GM21423 (cell line): Measurements from ENCODE around the gene ST6GALNAC3.
"Not testable (repeated sequence)": the region's sequence is repeated elsewhere in the genome, so short reads cannot be mapped to it uniquely, and the experiment has no call there.

Experiments used
- ATAC-seq: cut with Tn5 transposase; IDR thresholded peaks from one replicate; pipeline ENCODE4 v1.9.1; 2021; ENCODE audit warnings: mild to moderate bottlenecking, moderate library complexity; ENCODE audit not compliant: unreplicated experiment

The ST6GALNAC3 gene

GRCh38 chr1:76105372-76105771, 30.8 kb downstream of the ST6GALNAC3 start:
- ATAC-seq, result no peak

- no peak for ATAC-seq
These were observed 31.7 kb downstream of the ST6GALNAC3 start for GRCh38 chr1:76106251-76106650.

GRCh38 chr1:76106719-76107235, 32.2 kb downstream of the ST6GALNAC3 start:
- ATAC-seq, result no peak

DNA sequence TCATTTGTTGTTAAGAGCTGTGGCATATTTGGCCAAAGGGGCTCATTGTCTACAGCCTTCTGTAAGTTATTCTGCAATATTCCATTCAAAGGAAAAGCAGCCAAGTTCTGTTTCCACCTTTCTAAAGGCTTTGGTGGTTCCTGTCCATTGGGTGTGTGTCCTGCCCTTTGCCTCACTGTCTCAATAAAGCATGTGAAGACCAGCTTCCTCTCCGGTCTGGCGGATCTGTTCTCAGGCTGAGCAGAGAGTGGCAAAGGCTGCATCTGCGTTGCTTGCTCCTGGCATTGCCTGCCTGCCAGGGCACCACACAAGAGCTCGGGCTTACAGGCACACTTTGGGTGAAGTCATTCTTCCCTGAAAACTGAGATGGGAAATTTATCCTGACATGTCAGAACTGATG, 34.9 kb downstream of the ST6GALNAC3 start:
- no peak for ATAC-seq

DNA sequence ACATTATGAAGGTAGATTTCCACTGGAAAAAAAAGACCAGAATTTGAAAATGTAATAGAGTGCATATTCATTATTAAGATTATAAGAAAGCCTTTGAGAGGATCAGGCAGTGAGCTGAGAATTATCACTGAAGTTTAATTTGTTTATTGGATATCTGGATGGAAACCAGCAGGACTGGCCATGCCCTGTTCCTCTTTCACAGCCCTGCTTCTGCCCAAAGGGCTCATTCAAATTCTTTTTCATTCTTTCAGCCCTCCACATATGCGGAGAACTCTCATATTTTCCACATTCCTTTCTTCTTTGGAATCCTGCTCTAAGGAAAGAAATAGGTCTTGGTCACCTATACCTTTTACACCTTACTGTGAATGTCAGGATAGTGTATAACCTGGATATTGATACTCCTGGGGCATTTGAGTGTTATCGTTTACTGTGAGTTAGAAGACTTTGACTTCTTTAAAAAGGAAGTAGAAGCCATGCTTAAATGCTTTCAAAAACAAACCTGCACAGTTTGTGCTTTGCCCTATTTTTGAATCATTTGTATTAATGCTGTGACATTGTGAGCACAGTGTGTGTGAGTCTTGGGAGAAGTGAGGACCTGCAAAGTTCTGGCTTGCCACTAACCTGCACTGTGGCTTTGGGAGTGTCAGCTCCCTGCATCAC, 35.5 kb downstream of the ST6GALNAC3 start:
- no peak for ATAC-seq

GRCh38 chr1:76110666-76111065, 36.1 kb downstream of the ST6GALNAC3 start:
- no peak for ATAC-seq

DNA sequence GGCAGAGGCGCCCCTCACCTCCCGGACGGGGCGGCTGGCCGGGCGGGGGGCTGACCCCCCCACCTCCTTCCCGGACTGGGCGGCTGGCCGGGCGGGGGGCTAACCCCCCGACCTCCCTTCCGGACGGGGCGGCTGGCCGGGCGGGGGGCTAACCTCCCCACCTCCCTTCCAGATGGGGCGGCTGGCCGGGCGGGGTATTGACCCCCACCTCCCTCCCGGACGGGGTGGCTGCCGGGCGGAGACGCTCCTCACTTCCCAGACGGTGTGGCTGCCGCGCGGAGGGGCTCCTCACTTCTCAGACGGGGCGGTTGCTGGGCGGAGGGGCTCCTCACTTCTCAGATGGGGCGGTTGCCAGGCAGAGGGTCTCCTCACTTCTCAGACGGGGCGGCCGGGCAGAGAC, 37.8 kb downstream of the ST6GALNAC3 start:
- ATAC-seq, result not testable (repeated sequence)

- ATAC-seq, result no peak
These were observed 38.9 kb downstream of the ST6GALNAC3 start for GRCh38 chr1:76113446-76113845.

DNA sequence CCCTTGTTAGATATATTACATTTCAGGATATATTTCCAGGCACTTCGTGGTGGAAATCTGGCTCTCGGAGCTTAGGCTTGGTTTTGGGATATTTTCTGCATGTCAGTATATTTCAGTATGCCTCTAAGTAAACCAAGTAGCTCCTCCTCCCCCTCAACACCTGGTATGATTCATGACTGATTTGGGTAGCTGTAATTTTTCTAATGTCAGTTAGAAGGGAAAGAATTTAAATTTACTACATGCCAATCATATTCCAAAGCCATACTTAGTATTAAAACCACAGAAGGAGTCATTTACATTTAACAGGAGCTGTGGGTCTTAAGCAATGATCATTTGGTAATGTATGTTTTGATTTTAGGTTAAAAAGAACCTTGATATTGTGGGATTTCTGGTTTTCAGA, 40.6 kb downstream of the ST6GALNAC3 start:
- ATAC-seq, result no peak

DNA sequence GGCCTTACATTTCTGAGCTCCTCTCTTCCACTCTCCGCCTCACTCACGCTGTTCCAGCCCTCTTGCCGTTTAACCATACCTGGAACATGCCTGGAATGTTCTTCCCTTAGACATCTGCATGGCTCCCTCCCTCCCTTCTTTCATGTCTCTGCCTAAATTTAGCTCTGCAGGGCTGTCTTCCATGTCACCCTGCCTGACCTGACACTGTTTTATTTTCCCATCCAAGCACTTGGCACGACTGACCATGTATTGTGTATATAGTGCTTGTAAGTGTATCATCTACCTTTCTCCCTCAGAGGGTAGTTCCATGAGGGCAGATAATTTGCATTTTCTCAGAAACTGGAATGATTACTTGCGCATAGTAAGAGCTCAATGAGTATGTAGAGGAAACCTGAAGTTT, 47.3 kb downstream of the ST6GALNAC3 start:
- ATAC-seq, result no peak

GRCh38 chr1:76122271-76122670, 47.7 kb downstream of the ST6GALNAC3 start:
- no peak for ATAC-seq

DNA sequence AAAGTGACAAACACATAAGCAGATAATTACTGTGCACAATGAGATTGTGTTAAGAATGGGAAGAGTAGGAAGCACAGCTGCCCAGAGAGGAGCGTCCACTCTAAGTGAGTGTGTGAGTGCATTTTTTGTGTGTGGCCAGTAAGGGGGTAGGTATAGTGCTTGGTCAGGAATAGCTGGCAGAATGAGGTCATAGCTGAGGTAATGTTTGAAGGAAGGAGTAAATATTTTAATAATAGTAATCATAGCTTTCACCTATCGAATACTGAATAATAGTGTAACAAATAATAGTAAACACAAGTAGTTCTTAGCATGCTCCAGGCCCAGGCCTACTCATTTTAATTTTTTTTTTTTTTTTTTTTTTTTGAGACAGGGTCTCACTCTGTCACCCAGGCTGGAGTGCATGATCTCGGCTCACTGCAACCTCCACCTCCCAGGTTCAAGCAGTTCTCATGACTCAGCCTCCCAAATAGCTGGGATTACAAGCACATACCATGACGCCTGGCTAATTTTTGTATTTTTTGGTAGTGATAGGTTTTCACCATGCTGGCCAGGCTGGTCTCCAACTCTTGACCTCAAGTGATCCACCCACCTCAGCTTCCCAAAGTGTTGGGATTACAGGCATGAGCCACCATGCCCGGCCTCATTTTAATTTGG, 49.0 kb downstream of the ST6GALNAC3 start:
- ATAC-seq, result not testable (repeated sequence)

- no peak for ATAC-seq
These were observed 49.6 kb downstream of the ST6GALNAC3 start for GRCh38 chr1:76124196-76124595.

GRCh38 chr1:76125473-76126219, 51.1 kb downstream of the ST6GALNAC3 start:
- no peak for ATAC-seq

- no peak for ATAC-seq
These were observed 53.5 kb downstream of the ST6GALNAC3 start for GRCh38 chr1:76128096-76128495.

DNA sequence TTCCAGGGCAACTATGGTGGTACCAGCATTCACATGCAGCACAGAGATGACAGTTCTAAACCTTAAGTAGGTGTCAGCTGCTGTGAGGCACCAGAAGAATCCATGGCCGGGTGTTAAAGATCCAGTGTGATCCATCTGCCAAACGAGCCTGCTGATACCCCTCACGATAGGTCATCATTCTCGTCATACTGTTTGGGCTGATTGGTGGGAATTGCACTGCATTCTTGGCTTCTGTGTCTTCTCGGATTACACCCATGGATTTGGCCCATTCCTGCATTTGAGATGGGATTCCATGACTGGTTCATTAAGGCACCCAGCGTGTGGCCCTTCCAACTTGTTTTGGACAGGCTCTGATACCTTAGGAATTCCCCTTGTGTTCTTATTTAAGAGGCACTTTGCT, 55.2 kb downstream of the ST6GALNAC3 start:
- ATAC-seq, result no peak

- no peak for ATAC-seq
These were observed 56.4 kb downstream of the ST6GALNAC3 start for GRCh38 chr1:76130992-76131391.

DNA sequence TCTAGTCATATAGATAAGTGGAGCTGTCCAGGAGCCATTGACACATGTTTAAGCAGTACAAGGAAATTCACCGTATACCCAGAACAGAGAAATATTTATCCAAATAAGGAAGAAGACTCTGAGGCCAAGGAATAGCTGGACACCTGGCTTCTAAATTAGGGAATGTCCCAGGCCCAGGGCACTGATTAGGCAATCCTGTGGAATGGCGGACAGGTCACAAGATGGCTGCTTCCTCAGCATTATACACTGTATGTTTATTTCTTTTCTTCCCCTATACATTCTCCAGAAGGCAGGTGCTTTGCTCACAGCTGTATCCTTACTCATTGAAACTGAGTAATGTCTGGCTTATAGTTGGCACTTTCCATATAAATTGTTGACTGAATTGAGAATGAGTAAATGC, 59.4 kb downstream of the ST6GALNAC3 start:
- ATAC-seq, result no peak

- ATAC-seq, result no peak
These were observed 61.3 kb downstream of the ST6GALNAC3 start for GRCh38 chr1:76135835-76136234.

- ATAC-seq, result no peak
These were observed 62.3 kb downstream of the ST6GALNAC3 start for GRCh38 chr1:76136894-76137293.

DNA sequence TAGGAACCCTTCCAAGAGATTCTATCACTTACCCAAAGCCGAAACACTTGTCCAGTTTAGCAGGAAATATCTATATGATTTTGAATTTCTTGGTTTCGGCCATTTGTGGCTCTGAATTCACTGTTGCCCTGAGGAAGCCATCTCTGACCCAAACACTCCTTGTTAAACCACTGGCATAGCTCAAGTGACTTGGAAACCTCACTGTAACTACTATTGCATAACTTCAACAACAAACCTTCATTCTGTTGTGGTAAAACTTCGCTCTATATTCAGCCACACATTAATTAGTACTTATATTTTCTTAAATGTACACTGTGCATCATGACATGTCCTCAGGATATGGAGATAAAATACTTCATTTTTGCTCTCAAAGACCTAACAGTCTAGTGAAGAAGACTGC, 63.2 kb downstream of the ST6GALNAC3 start:
- ATAC-seq, result no peak

DNA sequence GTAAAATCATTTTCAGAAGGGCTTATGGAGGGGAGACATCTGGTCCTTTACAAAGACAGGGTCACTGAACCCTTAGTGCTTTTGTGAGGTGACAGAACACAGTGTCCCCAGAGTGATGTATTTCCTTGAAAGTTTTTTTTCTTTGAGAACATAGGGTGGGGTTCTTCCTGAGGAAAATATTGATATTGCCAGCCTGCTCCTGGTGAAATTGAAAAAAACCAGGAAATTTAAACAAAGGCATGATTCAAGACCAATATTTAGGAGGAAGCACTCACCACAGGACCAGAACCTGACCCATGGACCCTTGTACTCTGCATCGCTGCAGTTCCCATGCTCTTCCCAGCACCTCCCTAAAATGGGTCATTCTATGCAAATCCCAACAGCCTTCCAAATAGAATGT, 63.7 kb downstream of the ST6GALNAC3 start:
- no peak for ATAC-seq
